Measurements from ENCODE around the gene PTMS. TPM values are rescaled to one million over a fixed set of nuclear protein-coding genes. Genes with fewer than 3 reads are reported as not detected.
A peak's percentile ranks its signal among the peaks of the same experiment; 100 is the strongest.

Gene PTMS
- total RNA-seq, 1 donor: 1.9 TPM

GRCh38 chr12:6745741-6746525, 20.2 kb upstream of the PTMS start:
- no peaks in the 10 kb centered on the region for H3K27me3 ChIP-seq (ENCODE audit: insufficient read depth, low read length)
- H3K9me3 ChIP-seq (ENCODE audit: low read depth, low read length): no peaks in the 10 kb centered on the region
- H3K4me1 ChIP-seq (ENCODE audit: insufficient read depth, low read length): peaks cover 22% of the 10 kb centered on the region
- H3K4me3 ChIP-seq (ENCODE audit: low read length): no peak overlapping the region

GRCh38 chr12:6747216-6747615, 18.9 kb upstream of the PTMS start:
- Histone ChIP-seq H3K9me3 (ENCODE audit: low read depth, low read length) (no peaks in the 10 kb centered on the region), H3K27me3 (ENCODE audit: insufficient read depth, low read length) (no peaks in the 10 kb centered on the region), H3K4me3 (ENCODE audit: low read length) (no peak overlapping the region), H3K4me1 (ENCODE audit: insufficient read depth, low read length) (peaks cover 27% of the 10 kb centered on the region)

GRCh38 chr12:6748761-6749160, 17.4 kb upstream of the PTMS start:
- Histone ChIP-seq H3K27me3 (ENCODE audit: insufficient read depth, low read length) (no peaks in the 10 kb centered on the region), H3K4me1 (ENCODE audit: insufficient read depth, low read length) (peaks cover 33% of the 10 kb centered on the region), H3K4me3 (ENCODE audit: low read length) (no peak overlapping the region), H3K9me3 (ENCODE audit: low read depth, low read length) (no peaks in the 10 kb centered on the region)

- Histone ChIP-seq H3K4me3 (ENCODE audit: low read length) (no peak overlapping the region), H3K4me1 (ENCODE audit: insufficient read depth, low read length) (peaks cover 29% of the 10 kb centered on the region), H3K27me3 (ENCODE audit: insufficient read depth, low read length) (no peaks in the 10 kb centered on the region), H3K9me3 (ENCODE audit: low read depth, low read length) (no peaks in the 10 kb centered on the region)
Measured at GRCh38 chr12:6750506-6750905, 15.7 kb upstream of the PTMS start.

- Histone ChIP-seq H3K4me1 (ENCODE audit: insufficient read depth, low read length) (peaks cover 18% of the 10 kb centered on the region), H3K9me3 (ENCODE audit: low read depth, low read length) (no peaks in the 10 kb centered on the region), H3K4me3 (ENCODE audit: low read length) (no peak overlapping the region), H3K27me3 (ENCODE audit: insufficient read depth, low read length) (no peaks in the 10 kb centered on the region)
Measured at GRCh38 chr12:6751767-6752166, 14.4 kb upstream of the PTMS start.

- H3K4me3 ChIP-seq (ENCODE audit: low read length): peak overlapping the region; percentile 86
- no peaks in the 10 kb centered on the region for H3K27me3 ChIP-seq (ENCODE audit: insufficient read depth, low read length)
- H3K4me1 ChIP-seq (ENCODE audit: insufficient read depth, low read length): peaks cover 18% of the 10 kb centered on the region
- H3K9me3 ChIP-seq (ENCODE audit: low read depth, low read length): no peaks in the 10 kb centered on the region
Measured at GRCh38 chr12:6752167-6752920, 13.8 kb upstream of the PTMS start.

GRCh38 chr12:6752921-6753771, 13.0 kb upstream of the PTMS start, which contains the start of gene MLF2:
MLF2 (minus strand) TSS chr12:6753141; CDS start chr12:6752334, 807 bp downstream.
- Histone ChIP-seq H3K4me1 (ENCODE audit: insufficient read depth, low read length) (peaks cover 18% of the 10 kb centered on the region), H3K4me3 (ENCODE audit: low read length) (peak within 1 kb of the TSS; percentile 86), H3K27me3 (ENCODE audit: insufficient read depth, low read length) (no peaks in the 10 kb centered on the region), H3K9me3 (ENCODE audit: low read depth, low read length) (no peaks in the 10 kb centered on the region)

- Histone ChIP-seq H3K9me3 (ENCODE audit: low read depth, low read length) (no peaks in the 10 kb centered on the region), H3K4me3 (ENCODE audit: low read length) (no peak overlapping the region), H3K4me1 (ENCODE audit: insufficient read depth, low read length) (peaks cover 18% of the 10 kb centered on the region), H3K27me3 (ENCODE audit: insufficient read depth, low read length) (no peaks in the 10 kb centered on the region)
Measured at GRCh38 chr12:6753772-6754356, 12.3 kb upstream of the PTMS start.

- H3K9me3 ChIP-seq (ENCODE audit: low read depth, low read length): no peaks in the 10 kb centered on the region
- H3K27me3 ChIP-seq (ENCODE audit: insufficient read depth, low read length): no peaks in the 10 kb centered on the region
- peaks cover 18% of the 10 kb centered on the region for H3K4me1 ChIP-seq (ENCODE audit: insufficient read depth, low read length)
- no peak overlapping the region for H3K4me3 ChIP-seq (ENCODE audit: low read length)
Measured at GRCh38 chr12:6754411-6754810, 11.8 kb upstream of the PTMS start.

- H3K9me3 ChIP-seq (ENCODE audit: low read depth, low read length): no peaks in the 10 kb centered on the region
- H3K27me3 ChIP-seq (ENCODE audit: insufficient read depth, low read length): no peaks in the 10 kb centered on the region
- peaks cover 13% of the 10 kb centered on the region for H3K4me1 ChIP-seq (ENCODE audit: insufficient read depth, low read length)
- H3K4me3 ChIP-seq (ENCODE audit: low read length): no peak overlapping the region
Measured at GRCh38 chr12:6757028-6757690, 9.0 kb upstream of the PTMS start.

GRCh38 chr12:6758506-6759095, 7.6 kb upstream of the PTMS start:
- H3K4me3 ChIP-seq (ENCODE audit: low read length): no peak overlapping the region
- peaks cover 8% of the 10 kb centered on the region for H3K4me1 ChIP-seq (ENCODE audit: insufficient read depth, low read length)
- H3K27me3 ChIP-seq (ENCODE audit: insufficient read depth, low read length): no peaks in the 10 kb centered on the region
- H3K9me3 ChIP-seq (ENCODE audit: low read depth, low read length): no peaks in the 10 kb centered on the region

GRCh38 chr12:6759741-6760140, 6.4 kb upstream of the PTMS start:
- Histone ChIP-seq H3K27me3 (ENCODE audit: insufficient read depth, low read length) (peaks cover 1% of the 10 kb centered on the region), H3K9me3 (ENCODE audit: low read depth, low read length) (no peaks in the 10 kb centered on the region), H3K4me1 (ENCODE audit: insufficient read depth, low read length) (peaks cover 11% of the 10 kb centered on the region), H3K4me3 (ENCODE audit: low read length) (no peak overlapping the region)

GRCh38 chr12:6763380-6763779, 2.8 kb upstream of the PTMS start:
- H3K4me1 ChIP-seq (ENCODE audit: insufficient read depth, low read length): peaks cover 33% of the 10 kb centered on the region
- H3K4me3 ChIP-seq (ENCODE audit: low read length): no peak overlapping the region
- no peaks in the 10 kb centered on the region for H3K9me3 ChIP-seq (ENCODE audit: low read depth, low read length)
- H3K27me3 ChIP-seq (ENCODE audit: insufficient read depth, low read length): peaks cover 20% of the 10 kb centered on the region
